IPS-NIHi7 (cell line): ENCODE results near the gene IGDCC3.

Source experiments
- DNase-seq: peaks from one replicate; pipeline ENCODE4 v3.0.0; 2012; ENCODE audit warnings: mixed read lengths; ENCODE audit errors: extremely low spot score

Gene IGDCC3

GRCh38 chr15:65343374-65343981 lies 34.3 kb downstream of the IGDCC3 start:
- DNase-seq, result no peak

DNA sequence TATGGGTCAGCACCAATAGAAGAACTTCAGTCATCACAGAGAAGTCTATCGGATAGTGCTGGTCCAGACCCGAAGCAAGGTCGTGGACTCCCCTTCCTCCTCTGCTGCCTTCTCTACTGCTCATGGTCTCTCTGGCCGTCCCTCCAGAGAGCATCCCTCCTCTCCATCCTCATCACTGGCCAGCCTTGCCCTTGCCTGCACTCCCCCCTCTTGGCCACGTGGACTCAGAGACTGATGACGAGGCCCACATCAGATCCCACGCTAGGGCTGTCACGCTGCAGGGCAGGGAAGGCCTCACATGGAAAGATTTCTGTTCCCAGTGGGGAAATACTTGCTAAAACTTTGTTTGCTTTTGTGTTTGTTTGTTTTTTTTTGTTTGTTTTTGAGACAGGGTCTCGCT lies 35.3 kb downstream of the IGDCC3 start:
- DNase-seq, result no peak

DNA sequence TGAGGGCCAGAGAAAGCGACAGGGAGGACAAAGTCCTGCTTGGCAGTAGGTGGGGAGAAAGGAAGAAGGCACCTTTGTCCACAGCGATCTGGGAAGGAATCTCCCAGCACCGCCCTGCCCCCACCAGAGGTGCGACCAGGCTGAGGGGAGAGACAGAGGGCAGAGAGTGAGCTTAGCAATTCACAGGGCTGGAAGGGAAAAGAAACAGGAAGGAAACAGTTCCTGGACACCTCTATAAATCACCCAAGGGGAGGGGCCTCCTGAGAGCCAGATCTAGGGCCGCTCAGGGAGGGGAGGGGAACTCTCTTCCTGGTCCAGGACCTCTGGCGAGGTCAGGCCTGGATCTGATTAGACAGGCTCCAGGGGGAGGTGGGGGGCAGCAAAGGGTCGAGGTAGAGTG lies 37.9 kb downstream of the IGDCC3 start:
- DNase-seq, result peak; percentile 38

DNA sequence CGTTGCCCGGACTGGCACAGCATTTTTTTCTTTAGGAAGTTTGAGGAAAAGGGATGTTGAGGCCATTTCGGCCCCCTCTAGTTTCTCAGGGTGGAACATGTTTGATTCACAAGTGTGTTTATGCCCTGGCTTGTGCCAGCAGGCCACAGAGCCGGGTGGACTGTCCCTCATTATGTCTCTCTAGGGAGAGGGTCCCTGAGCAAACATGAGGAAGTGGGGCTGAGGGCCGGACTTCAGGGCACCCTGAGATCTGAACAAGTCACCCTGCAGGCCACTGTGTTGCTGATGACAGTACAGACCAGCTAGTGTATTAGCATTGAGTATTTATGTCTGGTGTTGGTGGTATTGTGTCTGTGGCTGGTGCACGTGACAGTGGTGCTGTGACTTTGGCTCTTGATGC lies 38.4 kb downstream of the IGDCC3 start:
- DNase-seq, result no peak

GRCh38 chr15:65338823-65339222 lies 39.0 kb downstream of the IGDCC3 start:
- no peak for DNase-seq

- DNase-seq, result no peak
Observed at GRCh38 chr15:65338366-65338765, 39.4 kb downstream of the IGDCC3 start.

- no peak for DNase-seq
Observed at GRCh38 chr15:65337436-65338070, 40.2 kb downstream of the IGDCC3 start.

GRCh38 chr15:65336493-65337435 lies 41.0 kb downstream of the IGDCC3 start:
- peak; percentile 43 for DNase-seq

DNA sequence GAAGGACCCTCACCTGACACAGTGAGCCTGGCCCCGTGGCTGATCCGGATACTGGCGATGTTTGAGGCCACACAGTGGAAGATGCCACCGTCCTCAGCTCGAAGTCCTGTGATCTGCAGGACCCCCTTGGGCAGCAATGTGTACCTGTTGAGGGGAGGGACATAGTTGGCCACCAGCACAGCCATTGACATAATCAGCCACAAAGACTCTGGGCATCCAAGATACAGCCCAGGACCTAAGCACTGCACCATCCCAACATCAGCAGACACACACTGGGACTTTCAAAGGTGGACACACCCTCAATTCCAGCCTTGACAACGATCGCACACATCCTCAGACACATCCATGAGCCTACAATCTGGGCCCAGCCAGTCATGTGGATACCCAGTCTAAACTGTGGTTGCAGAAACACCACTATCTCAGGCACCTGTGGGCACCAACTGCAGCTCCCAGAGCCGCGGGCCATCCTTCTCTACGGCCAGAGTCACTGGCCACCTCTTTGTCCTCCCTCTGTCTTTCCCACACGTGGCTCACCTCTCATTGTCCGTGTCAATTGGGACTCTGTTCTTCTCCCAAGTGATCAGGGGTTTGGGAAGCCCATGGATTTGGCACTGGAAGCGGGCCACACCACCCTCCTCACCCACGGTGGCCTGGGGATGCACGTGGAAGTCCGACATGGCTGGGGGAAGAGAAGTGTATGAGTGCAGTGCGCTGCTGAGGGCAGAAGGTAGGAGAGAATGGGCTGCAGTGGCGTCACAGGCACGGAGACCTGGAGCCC lies 42.3 kb downstream of the IGDCC3 start:
- no peak for DNase-seq

DNA sequence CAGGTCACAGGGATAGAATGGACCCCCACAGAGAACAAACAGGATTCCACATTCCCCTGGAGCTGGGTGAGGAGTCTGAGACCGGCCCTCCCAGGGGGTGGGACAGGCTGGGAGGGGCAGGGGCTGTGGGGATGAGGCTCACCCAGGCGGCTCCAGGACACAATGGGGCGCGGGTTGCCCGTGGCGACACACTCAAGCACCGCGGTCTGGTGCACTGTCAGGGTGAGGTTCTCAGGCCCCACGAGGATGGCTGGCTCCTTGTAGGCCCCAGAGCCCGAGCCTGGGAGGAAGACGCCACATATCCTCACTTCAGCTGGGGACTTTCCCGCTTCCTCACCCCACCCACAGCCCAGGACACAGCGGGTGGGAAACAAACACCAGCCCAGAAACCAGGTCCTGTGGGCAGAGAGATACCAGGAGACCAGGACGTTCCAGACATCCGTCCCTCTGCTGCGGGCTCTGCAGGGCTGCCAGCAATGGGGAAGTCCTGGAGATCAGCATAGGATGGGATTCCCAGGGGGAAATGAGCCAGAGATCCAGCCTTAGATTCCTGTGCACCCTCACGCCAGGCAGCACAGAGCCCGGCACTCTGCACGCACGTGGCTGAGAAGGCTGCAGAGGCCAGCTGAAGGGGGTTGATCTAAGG lies 43.1 kb downstream of the IGDCC3 start:
- peak; percentile 61 for DNase-seq

GRCh38 chr15:65333856-65334255 lies 43.9 kb downstream of the IGDCC3 start:
- no peak for DNase-seq

DNA sequence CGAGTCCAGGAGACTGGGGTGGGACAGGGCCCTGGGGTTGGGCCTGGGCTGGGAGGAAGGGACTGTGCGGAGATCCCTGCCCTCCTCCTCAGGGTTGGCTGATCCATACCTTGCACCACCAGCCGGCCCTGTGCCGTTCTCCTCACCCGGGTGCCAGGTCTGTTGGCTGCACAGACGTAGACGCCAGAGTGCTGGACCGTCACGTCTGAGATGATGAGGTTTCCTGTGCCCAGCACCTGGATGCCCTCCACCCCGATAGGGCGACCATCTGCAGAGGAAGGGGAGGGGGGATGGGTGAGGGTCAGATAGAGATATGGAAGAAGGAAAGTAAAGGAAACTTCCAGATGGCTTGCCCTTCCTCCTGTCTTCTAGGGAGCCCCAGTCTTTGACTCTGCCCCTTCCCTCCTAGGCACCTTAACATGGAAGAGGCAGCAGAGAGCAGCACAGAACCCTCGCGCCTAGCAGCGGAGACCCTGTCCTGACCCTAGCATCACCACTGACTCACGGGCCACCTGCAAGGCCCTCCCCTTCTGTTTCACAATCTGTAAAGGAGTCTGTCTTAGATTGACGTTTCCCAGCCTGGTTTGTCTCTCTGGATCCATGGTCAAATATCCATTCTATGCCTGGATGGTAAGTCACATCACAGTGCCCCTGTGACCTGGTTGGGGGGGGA lies 44.5 kb downstream of the IGDCC3 start:
- DNase-seq, result no peak

GRCh38 chr15:65332391-65333147 lies 45.2 kb downstream of the IGDCC3 start:
- DNase-seq, result no peak

- no peak for DNase-seq
Observed at GRCh38 chr15:65331811-65332210, 46.0 kb downstream of the IGDCC3 start.

DNA sequence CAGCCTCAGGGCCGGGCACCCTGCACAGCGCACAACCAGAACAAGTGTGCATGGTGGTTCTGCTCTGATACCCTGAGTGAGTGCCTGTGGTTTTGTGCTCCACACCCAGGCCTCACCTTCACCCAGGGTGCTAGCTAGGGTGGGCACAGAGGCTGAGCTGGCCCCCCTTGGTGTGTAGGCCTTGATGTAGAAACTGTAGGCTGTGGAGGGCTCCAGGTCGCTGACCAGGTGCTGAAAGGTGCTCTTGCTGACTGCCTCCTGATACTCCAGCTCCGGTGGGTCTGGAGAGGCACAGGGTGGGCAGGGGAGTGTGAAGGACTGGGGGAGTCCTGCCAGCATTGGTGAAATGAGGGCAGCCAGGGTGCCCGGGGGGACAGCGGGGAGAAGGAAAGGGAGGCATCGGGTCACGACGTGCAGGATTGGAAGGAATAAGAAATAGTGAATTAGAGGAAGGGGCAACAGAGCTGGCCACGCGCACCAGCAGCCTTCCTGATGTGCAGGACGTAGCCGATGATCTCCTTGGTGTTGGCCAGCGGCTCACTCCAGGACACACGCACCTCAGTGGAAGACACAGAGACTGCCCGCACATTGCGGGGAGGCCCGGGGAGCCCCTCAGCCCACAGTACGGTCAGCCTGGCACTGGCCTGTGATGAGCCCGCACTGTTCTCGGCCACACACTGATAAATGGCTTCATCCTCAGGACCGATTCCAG lies 46.7 kb downstream of the IGDCC3 start:
- DNase-seq, result peak; percentile 36

- peak; percentile 11 for DNase-seq
Observed at GRCh38 chr15:65329984-65330735, 47.6 kb downstream of the IGDCC3 start.

DNA sequence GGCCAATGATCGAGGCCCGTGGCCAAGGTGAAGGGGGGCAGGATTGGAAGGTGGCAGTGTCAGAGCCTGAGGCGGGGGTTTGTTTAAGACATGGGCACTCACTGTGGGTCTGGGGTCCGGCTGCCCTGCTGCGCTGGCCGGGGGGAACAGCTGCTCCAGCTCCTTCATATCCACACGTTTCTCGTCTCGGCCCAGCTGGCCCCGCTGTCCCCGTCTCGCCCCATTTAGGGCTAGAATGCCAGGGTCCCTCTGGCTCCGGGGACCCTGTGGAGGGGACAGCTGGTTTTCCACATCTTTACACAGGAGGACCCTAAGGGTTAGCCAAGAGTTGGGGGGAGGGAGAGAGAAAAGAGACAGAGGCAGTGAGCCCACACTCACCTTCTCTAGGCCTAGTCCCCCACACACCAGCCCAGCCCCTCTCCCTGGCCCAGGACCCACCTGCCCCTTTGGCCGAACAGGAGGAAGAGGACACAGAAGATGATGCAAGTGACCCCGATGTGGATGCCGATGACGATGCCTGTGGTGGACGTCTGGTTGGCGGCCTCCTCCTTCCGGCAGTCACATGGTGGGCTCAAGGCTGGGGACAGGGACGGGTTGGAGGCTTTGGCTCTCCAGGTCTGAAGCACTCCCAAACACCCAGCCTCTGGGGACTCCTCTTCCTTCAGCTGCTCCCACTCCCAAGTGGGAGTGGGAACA lies 48.4 kb downstream of the IGDCC3 start:
- DNase-seq, result peak; percentile 4
